Measurements from ENCODE around the gene KRTAP10-6.
"Not testable (repeated sequence)": the region's sequence is repeated elsewhere in the genome, so short reads cannot be mapped to it uniquely, and the experiment has no call there.

The KRTAP10-6 gene

GRCh38 chr21:44596068-44596725 lies 3.9 kb upstream of the KRTAP10-6 start:
- no peak for DNase-seq

GRCh38 chr21:44595524-44595923 lies 3.2 kb upstream of the KRTAP10-6 start:
- no peak for DNase-seq

DNA sequence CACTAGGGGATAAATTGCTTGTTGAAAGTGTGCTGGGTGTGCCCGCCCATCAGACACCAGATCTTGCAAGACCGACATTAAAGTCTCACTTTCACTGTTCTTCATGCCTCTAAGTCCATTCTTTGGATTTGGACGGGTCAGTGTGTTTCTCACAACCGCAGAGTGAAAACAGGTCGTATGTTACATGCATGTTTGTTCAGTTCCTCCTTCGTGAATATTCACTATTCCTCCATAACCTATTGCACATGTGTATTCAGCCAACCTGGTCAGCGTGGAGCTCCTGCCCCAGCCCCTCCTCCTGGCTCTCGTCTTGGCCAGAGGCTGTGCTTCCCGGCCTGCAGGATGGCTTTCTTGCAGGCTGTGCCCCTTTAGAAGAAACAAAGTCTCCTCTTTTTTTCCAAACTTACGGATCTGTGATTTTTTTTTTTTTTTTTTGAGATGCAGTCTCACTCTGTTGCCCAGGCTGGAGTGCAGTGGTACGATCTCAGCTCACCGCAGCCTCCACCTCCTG lies 2.2 kb upstream of the KRTAP10-6 start:
- DNase-seq: no peak

DNA sequence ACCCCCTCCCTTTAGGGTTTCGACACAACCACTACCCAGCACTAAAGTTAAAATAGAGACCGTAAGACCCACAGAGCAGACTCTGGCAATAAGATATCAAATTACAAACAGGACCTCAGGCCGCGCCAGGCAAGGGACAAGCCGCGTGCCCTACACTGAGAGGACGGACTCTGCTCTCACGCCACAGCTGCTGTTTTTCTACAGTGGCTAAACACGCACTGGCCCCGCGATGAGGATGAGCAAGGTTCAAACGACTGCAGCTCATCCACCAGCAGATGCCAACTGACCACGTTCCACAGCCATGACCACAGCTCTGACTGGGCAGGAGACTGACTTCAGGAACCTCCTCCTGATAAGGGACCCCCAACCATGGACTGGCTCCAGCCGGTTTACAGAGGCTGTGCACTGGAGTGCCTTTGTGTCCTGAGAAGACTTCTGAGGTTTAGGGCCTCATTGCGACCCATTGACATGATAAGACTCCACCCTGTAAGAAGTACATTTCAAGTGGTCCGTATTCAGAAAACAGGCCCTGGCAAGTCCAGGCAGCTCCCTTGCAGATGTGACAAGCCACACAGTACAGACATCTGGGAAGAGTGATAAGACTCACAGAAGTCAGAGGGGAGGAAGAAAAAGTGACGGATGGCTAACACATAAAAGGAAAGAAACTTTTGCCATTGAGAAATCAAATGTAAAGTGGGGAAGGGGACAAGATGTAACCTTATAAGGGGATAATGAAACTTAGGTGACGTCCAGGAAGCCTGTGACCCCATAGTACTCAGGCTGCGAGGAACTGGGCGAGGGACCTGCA lies 1.5 kb upstream of the KRTAP10-6 start:
- no peak for DNase-seq

DNA sequence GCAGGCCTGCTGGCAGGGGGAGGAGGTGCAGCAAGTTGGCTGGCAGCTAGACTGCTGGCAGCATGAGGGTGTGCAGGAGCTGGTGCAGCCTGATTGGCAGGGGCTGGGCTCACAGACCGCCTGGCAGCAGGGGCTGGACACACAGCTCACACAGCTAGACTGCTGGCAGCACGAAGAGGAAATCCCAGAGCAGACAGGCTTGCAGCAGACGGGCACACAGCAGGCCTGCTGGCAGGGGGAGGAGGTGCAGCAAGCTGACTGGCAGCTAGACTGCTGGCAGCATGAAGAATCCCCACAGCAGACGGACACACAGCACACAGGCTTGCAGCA lies 539 bp downstream of the KRTAP10-6 start:
- DNase-seq: not testable (repeated sequence)

GRCh38 chr21:44590897-44591800 lies 1.2 kb downstream of the KRTAP10-6 start:
- DNase-seq: not testable (repeated sequence)

GRCh38 chr21:44590311-44590721 lies 2.0 kb downstream of the KRTAP10-6 start:
- DNase-seq: no peak

- no peak for DNase-seq
Measured at GRCh38 chr21:44589586-44590305, 2.6 kb downstream of the KRTAP10-6 start.

DNA sequence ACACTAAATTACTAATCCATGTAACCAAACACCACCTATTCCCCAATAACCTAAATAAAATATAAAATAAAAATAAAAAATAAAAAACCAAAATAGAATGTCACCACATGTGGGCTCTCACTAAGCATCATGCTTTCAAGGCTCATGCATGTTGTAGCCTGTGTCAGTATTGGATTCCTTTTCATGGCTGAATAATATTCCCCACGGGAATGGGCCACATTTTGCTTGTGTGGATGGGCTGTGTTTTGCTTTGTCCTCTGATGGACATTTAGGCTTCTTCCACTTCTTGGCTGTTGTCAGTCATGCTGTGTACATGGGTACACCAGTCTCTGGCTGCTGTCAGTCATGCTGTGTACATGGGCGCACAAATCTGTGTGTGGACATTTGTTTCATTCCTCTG lies 3.2 kb downstream of the KRTAP10-6 start:
- no peak for DNase-seq

DNA sequence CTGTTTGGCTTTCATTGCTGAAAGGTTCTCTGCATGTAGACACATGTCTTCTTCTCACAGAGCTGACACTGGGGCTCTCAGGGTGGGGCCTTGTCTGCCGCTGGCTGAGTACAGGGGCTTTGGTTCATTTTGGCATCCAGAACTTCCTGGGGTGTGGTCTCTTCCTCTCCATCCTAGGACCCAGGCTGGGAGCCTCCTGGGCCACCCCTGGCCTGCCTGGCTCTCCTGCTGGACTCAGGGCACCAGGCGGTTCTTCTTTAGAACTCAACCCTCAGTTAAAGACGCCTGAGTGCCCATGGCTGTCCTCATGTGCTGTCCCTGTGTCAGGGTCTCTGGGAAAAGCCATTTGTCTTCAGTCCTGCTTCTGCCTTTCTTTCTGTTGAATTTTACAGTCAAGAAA lies 6.4 kb downstream of the KRTAP10-6 start:
- no peak for DNase-seq

DNA sequence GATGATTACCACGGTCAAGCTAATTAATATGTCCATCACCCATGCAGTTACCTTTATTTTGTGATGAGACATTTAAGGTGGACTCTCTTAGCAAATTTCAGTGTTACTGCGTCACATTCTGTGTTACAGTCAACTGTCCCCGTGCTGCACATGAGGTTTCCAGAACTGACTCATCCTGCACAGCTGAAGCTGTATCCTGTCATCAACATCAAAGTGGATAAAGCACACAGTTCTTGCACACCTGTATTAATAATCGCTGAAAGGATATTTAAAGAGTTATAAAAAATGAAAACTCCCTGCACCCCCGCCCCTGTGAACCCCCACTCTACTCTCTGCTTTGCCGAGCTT lies 8.5 kb downstream of the KRTAP10-6 start:
- DNase-seq: no peak

- no peak for DNase-seq
Measured at GRCh38 chr21:44583089-44583799, 9.1 kb downstream of the KRTAP10-6 start.

GRCh38 chr21:44582055-44582454 lies 10.2 kb downstream of the KRTAP10-6 start:
- no peak for DNase-seq

GRCh38 chr21:44581158-44581557 lies 11.1 kb downstream of the KRTAP10-6 start:
- no peak for DNase-seq

- DNase-seq: not testable (repeated sequence)
Measured at GRCh38 chr21:44580231-44580821, 12.0 kb downstream of the KRTAP10-6 start, which contains the start of gene KRTAP10-5. Gene KRTAP10-5 (minus strand): TSS chr21:44580604. CDS start chr21:44580578, 26 bp downstream.

DNA sequence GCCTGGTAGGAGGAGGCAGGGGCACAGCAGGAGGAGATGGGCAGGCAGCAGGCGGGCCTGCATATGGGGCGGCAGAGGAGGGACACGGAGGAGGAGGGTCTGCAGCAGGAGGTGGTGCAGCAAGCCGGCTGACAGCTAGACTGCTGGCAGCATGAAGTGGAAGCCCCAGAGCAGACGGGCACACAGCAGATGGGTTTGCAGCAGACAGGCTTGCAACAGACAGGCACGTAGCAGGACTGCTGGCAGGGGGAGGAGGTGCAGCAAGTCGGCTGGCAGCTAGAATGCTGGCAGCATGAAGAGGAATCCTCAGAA lies 12.5 kb downstream of the KRTAP10-6 start:
- no peak for DNase-seq

DNA sequence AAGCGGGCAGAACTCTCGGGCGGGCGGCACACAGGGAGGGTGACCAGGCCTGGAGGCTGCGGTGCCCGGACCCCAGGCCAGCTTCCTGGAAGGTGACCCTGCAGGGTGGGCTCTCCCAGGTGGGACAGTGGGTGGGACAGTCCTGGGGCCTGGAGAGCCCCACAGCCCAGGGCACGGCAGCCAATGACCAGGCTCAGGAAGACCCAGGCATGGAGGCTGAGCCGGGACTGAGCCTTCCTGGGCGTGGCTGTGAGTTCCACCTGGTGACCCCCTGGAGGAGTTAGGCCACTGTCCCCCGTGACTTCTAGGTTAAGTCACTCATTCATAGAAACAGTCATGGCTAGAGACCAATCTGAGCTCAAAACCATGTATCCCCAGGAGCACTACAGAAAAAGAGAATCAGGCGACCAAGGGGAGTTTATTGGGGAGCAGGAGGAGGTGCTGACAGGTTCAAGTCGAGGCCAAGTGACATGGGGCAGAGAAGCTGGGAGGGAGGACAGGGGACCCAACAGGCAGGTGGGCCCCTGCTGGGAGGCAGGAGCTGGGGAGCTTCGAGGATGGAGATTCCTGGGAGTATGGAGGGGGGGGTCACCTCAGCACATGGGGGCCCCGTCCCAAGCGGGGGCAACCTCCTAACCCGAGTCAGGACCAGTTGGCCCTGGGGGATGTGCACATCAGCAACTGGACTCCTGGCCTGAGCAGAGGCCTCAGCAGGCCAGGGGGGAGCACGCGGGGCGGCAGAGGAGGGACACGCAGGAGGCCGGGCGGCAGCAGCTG lies 13.1 kb downstream of the KRTAP10-6 start:
- no peak for DNase-seq

DNA sequence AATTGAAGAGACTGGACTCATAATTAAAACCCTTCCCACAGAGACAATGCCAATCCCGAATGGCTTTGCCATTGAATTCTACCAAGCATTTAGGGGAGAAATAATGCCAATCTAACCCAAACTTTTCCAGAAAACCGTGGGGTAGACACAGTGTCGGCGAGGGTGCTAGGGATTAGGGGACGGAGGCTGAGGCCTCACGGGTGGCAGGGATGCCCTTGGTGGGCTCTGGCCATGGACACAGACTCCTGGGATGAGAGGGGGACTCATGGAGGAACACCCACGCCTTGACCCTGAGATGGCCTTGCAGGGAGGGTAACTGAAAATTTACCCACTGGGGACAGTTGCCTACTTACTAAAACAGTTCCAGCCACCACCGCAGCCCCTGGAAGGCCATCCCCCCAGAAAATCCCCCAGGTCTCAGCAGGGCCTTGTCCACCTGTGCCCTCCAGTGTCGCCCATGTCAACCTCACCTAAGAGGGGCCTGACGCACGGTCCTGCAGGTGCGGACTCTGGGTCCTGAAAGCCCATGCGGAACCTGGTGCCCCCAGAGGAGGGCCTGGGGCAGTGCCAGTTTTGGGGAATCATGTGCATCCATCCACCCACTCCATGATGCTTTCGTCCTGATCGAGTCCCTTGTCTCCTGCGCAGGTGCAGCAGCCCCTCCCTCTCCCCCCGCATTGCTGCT lies 13.8 kb downstream of the KRTAP10-6 start:
- DNase-seq: no peak

- DNase-seq: no peak
Measured at GRCh38 chr21:44576025-44576420, 16.3 kb downstream of the KRTAP10-6 start.

DNA sequence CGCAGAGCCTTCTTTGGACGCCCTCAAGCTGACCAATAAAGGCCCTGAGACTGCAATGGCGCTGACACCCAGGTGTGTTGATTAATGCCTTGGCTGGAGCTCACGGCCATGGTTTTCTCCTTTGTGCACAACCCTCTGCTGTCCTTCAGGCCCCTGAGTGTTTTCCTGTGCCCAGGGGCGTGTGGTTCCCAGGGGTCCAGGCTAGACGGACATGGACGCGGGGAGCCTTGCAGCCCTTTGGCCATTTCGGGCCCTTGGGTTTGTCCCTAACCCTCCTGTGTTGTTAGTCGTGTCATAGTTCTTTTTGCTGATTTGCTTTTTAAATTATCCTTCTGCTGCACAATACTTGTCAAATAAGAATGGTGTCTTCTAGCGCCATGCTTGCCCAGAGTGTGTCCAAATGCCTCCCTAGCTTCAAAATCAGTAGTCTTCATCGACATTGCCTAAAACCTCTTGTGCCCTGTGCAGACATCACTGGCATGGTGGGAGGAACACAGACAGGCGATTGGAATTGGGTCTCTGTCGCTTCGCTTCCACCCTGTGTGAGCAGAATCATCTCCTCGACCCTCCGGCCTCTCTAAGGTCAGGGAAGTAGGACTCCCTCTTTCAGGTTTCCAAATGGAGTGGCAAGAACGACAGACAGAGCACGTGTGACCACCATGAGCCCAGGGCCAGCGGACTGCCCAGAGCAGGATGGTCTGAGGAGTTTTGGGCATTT lies 16.8 kb downstream of the KRTAP10-6 start:
- DNase-seq: no peak

Data from bone marrow (tissue), 2 donors.